Right lobe of liver (tissue), 6 donors: ENCODE data around the gene KYAT1. TPM values are rescaled to one million over a fixed set of nuclear protein-coding genes. Genes with fewer than 3 reads are reported as not detected.
"Not testable (repeated sequence)": the region's sequence is repeated elsewhere in the genome, so short reads cannot be mapped to it uniquely, and the experiment has no call there.

ENCODE experiments used
- ATAC-seq, 4 donors: fragments of 200-7000 bp; cut with Tn5 transposase; one replicate each; pipeline ENCODE4 v1.9.1; 2020; ENCODE audit warnings: mild to moderate bottlenecking in 4 of 4, moderate library complexity in 4 of 4
- DNase-seq, 3 donors: peaks; one replicate each; pipeline ENCODE4 v3.0.0-alpha.2; 2020
- H3K27ac ChIP-seq, 3 donors: fragments of 200-600 bp; one replicate each; pipeline ENCODE4 v1.8.0; 2022
- H3K27me3 ChIP-seq, 2 donors: fragments of 200-600 bp; one replicate each; pipeline ENCODE4 v1.8.0; 2022
- H3K36me3 ChIP-seq, 4 donors: fragments of 200-600 bp; sonication (generic) in 1 of 4; one replicate each; pipeline versions ENCODE4 v1.5.1 to v1.8.0; 2017 to 2022; ENCODE audit warnings: control low read depth in 1 of 4
- H3K4me1 ChIP-seq, 4 donors: fragments of 200-600 bp; sonication (generic) in 1 of 4; one replicate each; pipeline versions ENCODE4 v1.5.1 to v1.8.0; 2017 to 2022; ENCODE audit warnings: control low read depth in 1 of 4
- H3K4me3 ChIP-seq, 3 donors: fragments of 200-600 bp; one replicate each; pipeline ENCODE4 v1.8.0; 2022
- H3K9me3 ChIP-seq, 4 donors: fragments of 200-600 bp; sonication (generic) in 1 of 4; one replicate each; pipeline versions ENCODE4 v1.5.1 to v1.8.0; 2017 to 2022; ENCODE audit warnings: control low read depth in 1 of 4
- POLR2A ChIP-seq: fragments of 450-650 bp; IDR thresholded peaks from one replicate; pipeline ENCODE4 v1.6.1; 2017; ENCODE audit warnings: antibody characterized with exemption, mild to moderate bottlenecking
- WGBS: methylation state at CpG from one replicate; pipeline ENCODE4 v1.1.6; 2018; ENCODE audit warnings: low coverage, low lambda C conversion rate; ENCODE audit not compliant: insufficient coverage; ENCODE audit errors: missing lambda C conversion rate; 5-methylcytosine and 5-hydroxymethylcytosine counted together
- intact Hi-C, 2 donors: fragments of 100-400 bp; cut with DNase I; formaldehyde crosslinking; loops; one replicate each; pipeline versions ENCODE4 v1.11.2 to v1.14.1; 2022
- total RNA-seq, 6 experiments: library from RNA; depleted of rRNA in 2 of 6; stranded (reverse); fragments of >200 nt in 2 of 6; fragmentation: NEBNext Ultra II Directional in 3 of 6; extraction: Animal tissue kit (Norgen Biotek cat#: 25700) in 3 of 6; gene quantifications; one replicate each; pipeline versions ENCODE4 v1.1.0 to v1.2.4, GENCODE V29; 2016 to 2023
- TF ChIP-seq, protein P1 (sequence below), 4 donors: fragments of 200-600 bp in 3 of 4; fragments of 450-650 bp in 1 of 4; IDR thresholded peaks; one replicate each; pipeline versions ENCODE4 v1.5.1 to v1.8.0; 2016 to 2022; ENCODE audit warnings: antibody characterized with exemption in 4 of 4, mild to moderate bottlenecking in 2 of 4
- donor health status: DM: no; HTN: yes; CAD: no.
- donor health status: DM: no; HTN: no; CAD: no.
- donor health status: DM: no; HTN: no; CAD: no.
- donor health status: DM: no; HTN: yes; CAD: no.
- donor health status: DM: no; HTN: yes; CAD: no.

KYAT1 gene
- total RNA-seq, 6 experiments from 2014 or later = 7.2 to 12.7 (median 10.4) TPM

DNA sequence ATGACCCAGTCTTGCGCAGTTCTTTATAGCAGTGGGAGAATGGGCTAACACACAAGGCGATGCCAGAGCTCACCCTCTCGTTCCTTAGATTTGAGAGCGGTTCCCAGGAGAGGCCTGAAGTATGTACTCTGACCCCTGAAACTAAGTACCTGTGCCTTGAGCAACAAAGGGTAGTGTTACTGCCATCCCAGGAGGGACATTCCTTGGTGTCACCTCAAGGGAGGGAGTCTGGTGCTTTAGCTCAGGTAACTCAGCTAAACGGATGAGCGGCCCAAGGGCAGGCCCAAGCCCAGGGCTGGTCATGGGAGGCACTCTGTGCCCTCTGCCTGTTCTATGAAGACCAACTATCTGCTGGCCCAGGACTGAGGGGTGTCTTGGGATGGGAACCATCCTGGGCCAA is 20.2 kb downstream of the KYAT1 start:
- peak overlapping the region in 1 of 3 donors; percentile 68 for H3K27ac ChIP-seq
- TF ChIP-seq POLR2A = no peak
- TF ChIP-seq, protein P1, sequence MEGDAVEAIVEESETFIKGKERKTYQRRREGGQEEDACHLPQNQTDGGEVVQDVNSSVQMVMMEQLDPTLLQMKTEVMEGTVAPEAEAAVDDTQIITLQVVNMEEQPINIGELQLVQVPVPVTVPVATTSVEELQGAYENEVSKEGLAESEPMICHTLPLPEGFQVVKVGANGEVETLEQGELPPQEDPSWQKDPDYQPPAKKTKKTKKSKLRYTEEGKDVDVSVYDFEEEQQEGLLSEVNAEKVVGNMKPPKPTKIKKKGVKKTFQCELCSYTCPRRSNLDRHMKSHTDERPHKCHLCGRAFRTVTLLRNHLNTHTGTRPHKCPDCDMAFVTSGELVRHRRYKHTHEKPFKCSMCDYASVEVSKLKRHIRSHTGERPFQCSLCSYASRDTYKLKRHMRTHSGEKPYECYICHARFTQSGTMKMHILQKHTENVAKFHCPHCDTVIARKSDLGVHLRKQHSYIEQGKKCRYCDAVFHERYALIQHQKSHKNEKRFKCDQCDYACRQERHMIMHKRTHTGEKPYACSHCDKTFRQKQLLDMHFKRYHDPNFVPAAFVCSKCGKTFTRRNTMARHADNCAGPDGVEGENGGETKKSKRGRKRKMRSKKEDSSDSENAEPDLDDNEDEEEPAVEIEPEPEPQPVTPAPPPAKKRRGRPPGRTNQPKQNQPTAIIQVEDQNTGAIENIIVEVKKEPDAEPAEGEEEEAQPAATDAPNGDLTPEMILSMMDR (IDR thresholded peaks at IDR 0.05) = no peak
- WGBS = 98% methylated on average over 4 of the region's 6 CpGs
- H3K27me3 ChIP-seq = no peaks in the 10 kb centered on the region
- DNase-seq (peak in 2 of 3 donors; percentile 6 to 23), ATAC-seq (no peak)
- H3K4me3 ChIP-seq = no peak overlapping the region
- intact Hi-C loops = no loop called here
- H3K9me3 ChIP-seq = no peaks in the 10 kb centered on the region
- H3K4me1 ChIP-seq = peaks cover 0 to 33% (median 12%) of the 10 kb centered on the region in 4 donors
- no peaks in the 10 kb centered on the region for H3K36me3 ChIP-seq

DNA sequence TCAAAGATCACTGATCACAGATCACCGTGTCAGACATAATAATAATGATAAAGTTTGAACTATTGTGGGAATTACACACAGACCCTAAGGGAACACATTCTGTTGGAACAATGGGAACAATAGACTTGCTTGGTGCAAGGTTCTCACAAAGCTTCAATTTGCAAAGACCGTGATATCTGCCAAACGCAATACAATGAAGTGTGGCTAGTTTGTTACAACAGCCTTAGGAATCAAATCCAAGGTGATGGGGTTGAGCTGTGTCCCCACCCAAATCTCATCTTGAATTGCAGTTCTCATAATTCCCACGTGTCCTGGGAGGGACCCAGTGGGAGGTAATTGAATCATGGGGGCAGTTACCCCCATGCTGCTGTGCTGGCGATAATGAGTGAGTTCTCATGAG is 20.8 kb downstream of the KYAT1 start:
- 93% methylated on average over 5 of the region's 5 CpGs for WGBS
- Histone ChIP-seq H3K4me3 (no peak overlapping the region), H3K36me3 (no peaks in the 10 kb centered on the region), H3K27me3 (no peaks in the 10 kb centered on the region), H3K9me3 (no peaks in the 10 kb centered on the region), H3K27ac (no peak overlapping the region), H3K4me1 (peaks cover 0 to 33% (median 13%) of the 10 kb centered on the region in 4 donors)
- DNase-seq = peak in 1 of 3 donors; percentile 2
- no peak for ATAC-seq
- intact Hi-C loops = no loop called here
- TF ChIP-seq POLR2A = no peak
- TF ChIP-seq, protein P1 (IDR thresholded peaks at IDR 0.05) = no peak

DNA sequence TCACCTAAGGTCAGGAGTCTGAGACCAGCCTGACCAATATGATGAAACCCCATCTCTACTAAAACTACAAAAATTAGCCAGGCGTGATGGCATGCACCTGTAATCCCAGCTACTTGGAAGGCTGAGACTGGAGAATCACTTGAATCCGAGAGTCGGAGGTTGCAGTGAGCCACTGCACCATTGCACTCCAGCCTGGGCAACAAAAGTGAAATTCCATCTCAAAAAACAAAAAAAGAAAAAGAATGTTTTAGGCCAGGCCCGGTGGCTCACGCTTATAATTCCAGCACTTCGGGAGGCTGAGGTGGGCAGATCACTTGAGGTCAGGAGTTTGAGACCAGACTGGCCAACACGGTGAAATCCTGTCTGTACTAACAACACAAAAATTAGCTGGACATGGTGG is 23.3 kb downstream of the KYAT1 start:
- ATAC-seq, H3K4me3 ChIP-seq, H3K9me3 ChIP-seq, intact Hi-C loops, H3K27me3 ChIP-seq, H3K27ac ChIP-seq, H3K36me3 ChIP-seq: not testable (repeated sequence)
- DNase-seq = peak in 1 of 3 donors; percentile 1
- H3K4me1 ChIP-seq = peaks cover 0 to 21% (median 9%) of the 10 kb centered on the region in 4 donors
- WGBS = 98% methylated on average over 7 of the region's 7 CpGs

DNA sequence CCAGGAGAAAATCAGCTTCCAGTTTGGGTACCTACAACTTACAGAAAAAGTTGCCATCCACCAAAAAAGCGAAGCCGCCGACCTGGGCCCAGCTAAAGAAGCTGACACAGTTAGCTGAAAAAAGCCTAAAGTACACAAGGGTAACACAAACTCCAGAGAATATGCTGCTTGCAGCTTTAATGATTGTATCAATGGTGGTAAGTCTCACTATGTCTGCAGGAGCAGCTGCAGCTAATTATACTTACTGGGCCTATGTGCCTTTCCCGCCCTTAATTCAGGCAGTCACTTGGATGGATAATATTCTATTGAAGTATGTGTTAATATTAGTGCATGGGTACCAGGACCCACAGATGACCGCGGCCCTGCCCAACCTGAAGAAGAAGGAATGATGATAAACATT is 27.3 kb downstream of the KYAT1 start:
- ATAC-seq, H3K36me3 ChIP-seq, H3K4me1 ChIP-seq, intact Hi-C loops, H3K9me3 ChIP-seq, H3K27ac ChIP-seq, H3K27me3 ChIP-seq, H3K4me3 ChIP-seq: not testable (repeated sequence)
- peak in 1 of 3 donors; percentile 2 for DNase-seq
- 92% methylated on average over 6 of the region's 6 CpGs for WGBS

DNA sequence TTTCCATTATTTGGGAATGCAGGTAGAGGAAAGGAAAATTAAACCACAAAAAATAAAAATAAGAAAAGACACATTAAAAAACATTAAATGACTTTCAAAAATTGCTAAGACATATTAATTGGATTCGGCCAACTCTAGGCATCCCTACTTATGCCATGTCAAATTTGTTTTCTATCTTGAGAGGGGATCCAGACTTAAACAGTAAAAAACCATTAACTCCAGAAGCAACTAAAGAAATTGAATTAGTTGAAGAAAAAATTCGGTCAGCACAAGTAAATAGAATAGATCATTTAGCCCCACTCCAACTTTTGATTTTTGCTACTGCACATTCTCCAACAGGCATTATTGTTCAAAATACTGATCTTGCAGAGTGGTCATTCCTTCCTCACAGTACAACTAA is 29.1 kb downstream of the KYAT1 start:
- 73% methylated on average over 2 of the region's 2 CpGs for WGBS
- DNase-seq, H3K4me3 ChIP-seq, H3K4me1 ChIP-seq, H3K27me3 ChIP-seq, H3K9me3 ChIP-seq, intact Hi-C loops, H3K36me3 ChIP-seq, ATAC-seq, H3K27ac ChIP-seq: not testable (repeated sequence)

DNA sequence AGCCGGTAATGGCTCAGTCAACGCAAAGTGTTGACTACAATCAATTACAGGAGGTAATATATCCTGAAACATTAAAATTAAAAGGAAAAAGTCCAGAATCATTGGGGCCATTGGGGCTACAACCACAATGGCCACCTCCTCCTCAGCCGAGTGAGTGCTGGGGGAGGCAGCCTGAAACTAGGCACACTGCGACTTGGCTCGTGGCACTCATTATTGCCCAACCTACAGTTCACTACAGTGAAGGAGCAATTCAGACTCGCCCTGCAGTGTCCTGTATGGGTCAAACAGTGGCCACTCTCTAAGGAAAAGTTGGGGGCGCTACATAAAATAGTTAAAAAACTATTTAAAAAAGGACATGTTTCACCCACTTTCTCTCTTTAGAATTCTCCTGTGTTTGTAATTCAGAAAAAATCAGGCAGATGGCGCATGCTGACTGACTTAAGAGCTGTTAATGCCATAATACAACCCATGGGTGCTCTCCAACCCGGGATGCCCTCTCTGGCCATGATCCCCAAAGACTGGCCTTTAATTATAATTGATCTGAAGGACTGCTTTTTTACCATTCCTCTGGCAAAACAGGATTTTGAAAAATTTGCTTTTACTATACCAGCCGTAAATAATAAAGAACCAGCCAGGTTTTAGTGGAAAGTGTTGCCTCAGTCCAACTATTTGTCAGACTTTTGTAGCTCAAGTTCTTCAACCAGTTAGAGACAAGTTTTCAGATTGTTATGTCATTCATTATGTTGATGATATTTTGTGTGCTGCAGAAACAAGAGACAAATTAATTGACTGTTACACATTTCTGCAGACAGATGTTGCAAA is 29.8 kb downstream of the KYAT1 start:
- DNase-seq = peak; percentile 26 to 64 (median 31)
- H3K27ac ChIP-seq, H3K4me3 ChIP-seq, intact Hi-C loops, H3K27me3 ChIP-seq, H3K4me1 ChIP-seq, H3K9me3 ChIP-seq, H3K36me3 ChIP-seq: not testable (repeated sequence)
- ATAC-seq = peak; percentile 70 to 81 (median 78)
- WGBS = 36% methylated on average over 10 of the region's 10 CpGs
- TF ChIP-seq, protein P1 (IDR thresholded peaks at IDR 0.05) = peak; percentile 59 to 69 (median 64)

DNA sequence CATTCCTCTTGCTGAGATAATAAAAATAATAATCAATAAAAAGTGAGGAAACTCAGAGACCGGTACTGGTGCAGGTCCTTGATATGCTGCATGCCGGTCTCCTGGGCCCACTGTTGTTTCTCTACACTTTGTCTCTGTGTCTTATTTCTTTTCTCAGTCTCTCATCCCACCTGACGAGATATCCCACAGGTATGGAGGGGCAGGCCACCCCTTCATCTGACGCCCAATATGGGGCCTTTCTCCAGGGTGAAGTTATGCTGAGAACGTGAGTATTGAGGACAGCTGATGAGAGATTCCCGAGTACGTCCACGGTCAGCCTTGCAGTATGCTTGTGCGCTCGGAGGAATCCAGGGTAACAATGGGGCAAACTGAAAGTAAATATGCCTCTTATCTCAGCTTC is 30.7 kb downstream of the KYAT1 start:
- H3K4me3 ChIP-seq, intact Hi-C loops, ATAC-seq, H3K9me3 ChIP-seq, H3K27ac ChIP-seq, H3K4me1 ChIP-seq, H3K27me3 ChIP-seq, H3K36me3 ChIP-seq: not testable (repeated sequence)
- 95% methylated on average over 10 of the region's 10 CpGs for WGBS
- DNase-seq = peak in 1 of 3 donors; percentile 11
